Central memory CD8-positive, alpha-beta T cell (primary cell): ENCODE data around the gene KIAA1958.

Experiments used
- ATAC-seq: fragments of 150-1000 bp; cut with Tn5 transposase; replicated peaks from 2 replicates; pipeline ENCODE4 v1.10.0; 2022; ENCODE audit warnings: mild to moderate bottlenecking, moderate FRiP score, moderate number of reproducible peaks; ENCODE audit not compliant: poor library complexity, severe bottlenecking; ENCODE audit errors: extremely low read depth
- DNase-seq, 2 donors: peaks; one replicate each; pipeline ENCODE4 v3.0.0; 2021; ENCODE audit warnings: low spot score in 2 of 2
- H3K27ac Mint-ChIP-seq: one replicate; pipeline ENCODE4 v1.8.0; 2022; ENCODE audit warnings: low read depth, mild to moderate bottlenecking, moderate library complexity, mixed read lengths
- H3K27me3 Mint-ChIP-seq: one replicate; pipeline ENCODE4 v1.8.0; 2022; ENCODE audit warnings: mixed read lengths
- H3K36me3 Mint-ChIP-seq: one replicate; pipeline ENCODE4 v1.8.0; 2022; ENCODE audit warnings: mild to moderate bottlenecking, moderate library complexity, mixed read lengths; ENCODE audit not compliant: insufficient read depth
- H3K4me1 Mint-ChIP-seq: one replicate; pipeline ENCODE4 v1.8.0; 2022; ENCODE audit warnings: mixed read lengths
- H3K4me3 Mint-ChIP-seq: one replicate; pipeline ENCODE4 v1.8.0; 2022; ENCODE audit warnings: mild to moderate bottlenecking, moderate library complexity, mixed read lengths
- H3K9me3 Mint-ChIP-seq: one replicate; pipeline ENCODE4 v1.8.0; 2022; ENCODE audit warnings: mixed read lengths

KIAA1958 gene

DNA sequence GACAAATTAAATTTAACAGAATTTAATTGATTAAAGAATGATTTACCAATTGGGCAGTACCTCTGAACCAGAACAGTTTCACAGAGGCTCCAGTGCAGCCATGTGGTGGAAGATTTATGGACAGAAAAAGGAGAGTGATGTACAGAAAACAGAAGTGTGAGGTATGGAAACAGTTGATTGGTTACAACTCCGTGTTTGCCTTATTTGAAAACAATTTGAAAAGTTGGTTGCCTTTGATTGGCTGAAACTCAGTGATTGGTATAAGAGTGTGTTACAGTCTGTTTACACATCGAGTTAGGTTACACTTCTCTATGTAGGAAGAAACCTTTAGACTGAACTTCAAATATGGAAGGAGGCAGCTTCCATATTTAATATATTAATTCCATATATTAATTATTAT lies 30.1 kb downstream of the KIAA1958 start:
- DNase-seq = no peak
- no peaks in the 10 kb centered on the region for H3K9me3 Mint-ChIP-seq
- H3K36me3 Mint-ChIP-seq = peaks cover 3% of the 10 kb centered on the region
- no peaks in the 10 kb centered on the region for H3K4me1 Mint-ChIP-seq
- no peak overlapping the region for H3K4me3 Mint-ChIP-seq
- no peak overlapping the region for H3K27ac Mint-ChIP-seq
- ATAC-seq = no peak
- no peaks in the 10 kb centered on the region for H3K27me3 Mint-ChIP-seq

DNA sequence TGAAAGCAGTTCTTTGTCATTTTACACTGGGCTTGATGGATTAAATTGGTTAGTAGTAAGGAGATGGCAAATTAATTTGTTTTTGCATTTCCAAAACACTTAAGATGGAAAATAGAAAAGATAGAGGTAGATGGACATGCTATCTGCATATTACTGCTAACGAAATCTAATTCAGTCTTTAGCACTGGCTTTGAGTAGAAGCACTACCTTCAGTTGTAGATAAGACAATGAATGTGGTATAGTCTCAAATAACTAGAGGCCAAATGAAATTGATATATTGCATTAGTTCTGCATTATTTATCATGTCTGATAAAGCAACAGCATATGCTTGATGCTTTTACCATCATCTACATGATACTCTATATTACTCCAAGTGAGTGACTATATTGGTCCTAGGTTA lies 33.4 kb downstream of the KIAA1958 start:
- Mint-ChIP-seq H3K9me3 (no peaks in the 10 kb centered on the region), H3K27me3 (no peaks in the 10 kb centered on the region), H3K4me1 (no peaks in the 10 kb centered on the region), H3K27ac (no peak overlapping the region), H3K4me3 (no peak overlapping the region), H3K36me3 (no peaks in the 10 kb centered on the region)
- ATAC-seq (no peak), DNase-seq (no peak)

DNA sequence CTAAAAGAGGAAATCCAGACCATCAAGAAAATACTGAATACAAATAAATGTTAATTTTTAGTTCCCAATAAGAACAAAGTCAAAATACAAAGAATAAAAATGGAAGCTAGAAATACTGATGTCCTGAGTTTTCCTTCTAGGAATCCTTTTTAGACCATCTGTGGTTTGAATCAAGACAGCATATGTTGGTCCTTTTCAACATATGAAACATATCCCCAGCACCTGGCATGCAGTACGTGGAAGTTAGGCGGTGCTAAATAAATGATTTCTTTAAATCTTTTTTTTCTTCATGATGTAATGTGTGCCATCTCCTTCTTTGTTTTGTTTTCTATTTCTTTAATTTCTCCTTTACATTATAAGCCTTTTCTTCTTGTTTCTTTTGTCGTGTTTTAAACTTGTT lies 34.0 kb downstream of the KIAA1958 start:
- Mint-ChIP-seq H3K4me1 (no peaks in the 10 kb centered on the region), H3K36me3 (no peaks in the 10 kb centered on the region), H3K4me3 (no peak overlapping the region), H3K9me3 (no peaks in the 10 kb centered on the region), H3K27ac (no peak overlapping the region), H3K27me3 (no peaks in the 10 kb centered on the region)
- DNase-seq (no peak), ATAC-seq (no peak)

DNA sequence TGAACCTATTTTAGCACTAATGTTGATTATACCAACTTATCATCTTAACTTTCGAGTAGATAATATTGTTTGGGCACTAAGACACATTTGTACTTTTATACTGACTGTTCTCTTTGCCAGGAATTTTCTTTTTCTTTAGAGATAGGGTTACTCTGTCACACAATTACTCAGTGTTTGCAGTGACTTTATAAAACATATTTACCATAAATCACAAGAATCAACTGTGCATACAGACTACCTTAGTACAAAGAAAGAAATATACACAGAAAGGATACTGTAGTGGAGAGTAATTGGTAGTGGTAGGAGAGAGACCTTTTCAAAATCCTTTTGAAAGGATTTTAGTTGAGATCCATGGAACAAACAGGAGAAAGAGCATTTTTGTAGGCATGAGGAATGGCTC lies 40.3 kb downstream of the KIAA1958 start:
- H3K4me3 Mint-ChIP-seq = no peak overlapping the region
- no peaks in the 10 kb centered on the region for H3K4me1 Mint-ChIP-seq
- ATAC-seq = no peak
- no peaks in the 10 kb centered on the region for H3K36me3 Mint-ChIP-seq
- H3K9me3 Mint-ChIP-seq = no peaks in the 10 kb centered on the region
- DNase-seq = no peak
- no peaks in the 10 kb centered on the region for H3K27me3 Mint-ChIP-seq
- H3K27ac Mint-ChIP-seq = no peak overlapping the region

DNA sequence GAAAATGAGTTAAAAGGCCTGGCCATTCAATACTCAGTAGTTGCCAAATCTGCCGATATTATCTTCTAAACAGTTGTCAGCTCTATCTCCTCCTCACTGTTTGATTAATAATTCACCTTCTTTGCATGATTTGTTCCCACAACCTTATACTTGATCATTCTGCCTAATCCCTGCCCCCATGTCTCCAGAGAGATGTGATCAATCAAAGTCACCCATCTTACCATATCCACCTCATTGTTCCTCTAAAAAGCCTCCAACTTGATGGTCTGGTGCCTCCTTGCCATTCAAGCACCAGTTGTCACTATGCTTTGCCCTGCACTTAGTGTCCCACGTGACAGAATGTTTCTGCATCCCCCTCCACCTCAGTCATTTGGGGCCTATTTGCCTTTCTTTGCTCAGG lies 41.3 kb downstream of the KIAA1958 start:
- Mint-ChIP-seq H3K36me3 (no peaks in the 10 kb centered on the region), H3K27ac (no peak overlapping the region), H3K4me1 (no peaks in the 10 kb centered on the region), H3K9me3 (no peaks in the 10 kb centered on the region), H3K4me3 (no peak overlapping the region), H3K27me3 (no peaks in the 10 kb centered on the region)
- ATAC-seq = no peak
- no peak for DNase-seq

- Mint-ChIP-seq H3K27me3 (no peaks in the 10 kb centered on the region), H3K4me3 (no peak overlapping the region), H3K36me3 (no peaks in the 10 kb centered on the region), H3K27ac (no peak overlapping the region), H3K4me1 (no peaks in the 10 kb centered on the region), H3K9me3 (no peaks in the 10 kb centered on the region)
- ATAC-seq = no peak
- no peak for DNase-seq
These were observed 42.7 kb downstream of the KIAA1958 start for GRCh38 chr9:112529316-112529715.

GRCh38 chr9:112530751-112531205 lies 44.2 kb downstream of the KIAA1958 start:
- no peak for DNase-seq

GRCh38 chr9:112531666-112532282 lies 45.1 kb downstream of the KIAA1958 start:
- Mint-ChIP-seq H3K9me3 (no peaks in the 10 kb centered on the region), H3K4me1 (no peaks in the 10 kb centered on the region), H3K36me3 (no peaks in the 10 kb centered on the region), H3K27ac (no peak overlapping the region), H3K27me3 (no peaks in the 10 kb centered on the region), H3K4me3 (no peak overlapping the region)
- ATAC-seq (no peak), DNase-seq (no peak)

More at GRCh38 chr9:112530751-112531205, 44.2 kb downstream of the KIAA1958 start:
- no peak overlapping the region for H3K27ac Mint-ChIP-seq
- ATAC-seq = no peak
- no peak overlapping the region for H3K4me3 Mint-ChIP-seq
- no peaks in the 10 kb centered on the region for H3K9me3 Mint-ChIP-seq
- H3K27me3 Mint-ChIP-seq = no peaks in the 10 kb centered on the region
- H3K36me3 Mint-ChIP-seq = no peaks in the 10 kb centered on the region
- H3K4me1 Mint-ChIP-seq = no peaks in the 10 kb centered on the region

GRCh38 chr9:112532427-112532826 lies 45.8 kb downstream of the KIAA1958 start:
- H3K36me3 Mint-ChIP-seq = peaks cover 2% of the 10 kb centered on the region
- H3K9me3 Mint-ChIP-seq = no peaks in the 10 kb centered on the region
- ATAC-seq = no peak
- no peak overlapping the region for H3K27ac Mint-ChIP-seq
- no peaks in the 10 kb centered on the region for H3K27me3 Mint-ChIP-seq
- H3K4me3 Mint-ChIP-seq = no peak overlapping the region
- H3K4me1 Mint-ChIP-seq = no peaks in the 10 kb centered on the region
- no peak for DNase-seq

DNA sequence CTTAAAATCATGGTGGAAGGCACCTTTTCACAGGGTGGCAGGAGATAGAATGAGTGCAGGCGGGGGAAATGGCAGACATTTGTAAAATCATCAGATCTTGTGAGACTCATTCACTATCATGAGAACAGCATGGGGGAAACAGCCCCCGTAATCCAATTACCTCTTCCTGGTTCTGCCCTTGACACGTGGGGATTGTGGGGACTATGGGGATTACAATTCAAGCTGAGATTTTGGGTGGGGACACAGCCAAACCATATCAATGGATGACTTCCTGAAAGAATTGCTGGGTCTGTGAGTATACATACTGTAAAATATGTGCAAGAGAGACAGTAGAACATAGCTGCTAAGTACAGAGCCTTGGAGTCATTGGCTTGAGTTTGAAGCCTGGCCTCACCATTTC lies 47.0 kb downstream of the KIAA1958 start:
- Mint-ChIP-seq H3K4me1 (no peaks in the 10 kb centered on the region), H3K36me3 (peaks cover 2% of the 10 kb centered on the region), H3K27ac (no peak overlapping the region), H3K4me3 (no peak overlapping the region), H3K9me3 (no peaks in the 10 kb centered on the region), H3K27me3 (no peaks in the 10 kb centered on the region)
- DNase-seq = no peak
- no peak for ATAC-seq

- Mint-ChIP-seq H3K9me3 (no peaks in the 10 kb centered on the region), H3K27me3 (no peaks in the 10 kb centered on the region), H3K4me3 (no peak overlapping the region), H3K27ac (no peak overlapping the region), H3K36me3 (peaks cover 5% of the 10 kb centered on the region), H3K4me1 (no peaks in the 10 kb centered on the region)
- ATAC-seq (no peak), DNase-seq (no peak)
These were observed 48.7 kb downstream of the KIAA1958 start for GRCh38 chr9:112535301-112535700.

- no peak overlapping the region for H3K4me3 Mint-ChIP-seq
- no peaks in the 10 kb centered on the region for H3K27me3 Mint-ChIP-seq
- no peaks in the 10 kb centered on the region for H3K9me3 Mint-ChIP-seq
- no peak for DNase-seq
- H3K27ac Mint-ChIP-seq = no peak overlapping the region
- H3K4me1 Mint-ChIP-seq = no peaks in the 10 kb centered on the region
- no peak for ATAC-seq
- peaks cover 5% of the 10 kb centered on the region for H3K36me3 Mint-ChIP-seq
These were observed 49.2 kb downstream of the KIAA1958 start for GRCh38 chr9:112535811-112536210.

DNA sequence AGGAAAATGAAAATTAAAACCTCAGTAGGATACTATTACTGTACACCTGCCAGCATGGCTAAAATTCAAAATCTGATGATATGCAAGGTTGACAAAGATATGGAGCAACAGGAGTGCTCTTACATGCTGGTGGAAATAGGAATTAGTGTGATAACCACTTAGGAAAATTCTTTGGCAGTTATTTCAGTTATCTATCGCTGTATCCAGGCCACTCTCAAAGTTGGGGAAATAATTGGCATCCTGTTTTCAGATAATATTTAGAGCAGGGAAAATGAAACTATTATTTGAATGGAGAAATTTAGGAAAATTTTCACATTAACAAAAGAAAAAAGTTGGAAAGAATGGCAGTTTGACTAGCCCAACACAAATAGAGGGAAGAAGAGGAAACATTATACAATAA lies 50.9 kb downstream of the KIAA1958 start:
- ATAC-seq (no peak), DNase-seq (no peak)
- H3K36me3 Mint-ChIP-seq = peaks cover 5% of the 10 kb centered on the region
- no peak overlapping the region for H3K27ac Mint-ChIP-seq
- H3K9me3 Mint-ChIP-seq = no peaks in the 10 kb centered on the region
- H3K4me3 Mint-ChIP-seq = no peak overlapping the region
- no peaks in the 10 kb centered on the region for H3K27me3 Mint-ChIP-seq
- no peaks in the 10 kb centered on the region for H3K4me1 Mint-ChIP-seq

GRCh38 chr9:112540800-112541199 lies 54.2 kb downstream of the KIAA1958 start:
- Mint-ChIP-seq H3K27me3 (no peaks in the 10 kb centered on the region), H3K4me3 (no peak overlapping the region), H3K27ac (no peak overlapping the region), H3K4me1 (peaks cover 5% of the 10 kb centered on the region), H3K36me3 (peaks cover 5% of the 10 kb centered on the region), H3K9me3 (no peaks in the 10 kb centered on the region)
- ATAC-seq (no peak), DNase-seq (no peak)
